Right kidney (tissue), 9 donors: ENCODE results near the gene TSPAN8.

Experiments used
- DNase-seq: peaks from one replicate; pipeline ENCODE4 v3.0.0-alpha.2; 2016
- long read RNA-seq, 8 donors: transcript quantifications; one replicate each; lab custom pipeline, GENCODE V29; 2026

Gene TSPAN8
- long read RNA-seq, donor 1, transcript TSPAN8-201 (9 exons, 1,227 nt) = minor isoform, 16 of 119 reads
- long read RNA-seq, donor 1, transcript TSPAN8-203 (8 exons, 1,168 nt) = major isoform, 24 of 119 reads
- long read RNA-seq, donor 1, partial matches to known transcripts = 79 of 119 reads
- long read RNA-seq, donor 1, other reads (novel, unspliced or antisense) = 0 of 119 reads
- long read RNA-seq, donor 2, transcript TSPAN8-203 (8 exons, 1,168 nt) = minor isoform, 7 of 81 reads
- long read RNA-seq, donor 2, transcript TSPAN8-201 (9 exons, 1,227 nt) = major isoform, 9 of 81 reads
- long read RNA-seq, donor 2, partial matches to known transcripts = 65 of 81 reads
- long read RNA-seq, donor 2, other reads (novel, unspliced or antisense) = 0 of 81 reads
- long read RNA-seq, donor 3, transcript TSPAN8-201 (9 exons, 1,227 nt) = major isoform, 5 of 49 reads
- long read RNA-seq, donor 3, transcript TSPAN8-203 (8 exons, 1,168 nt) = major isoform, 5 of 49 reads
- long read RNA-seq, donor 3, partial matches to known transcripts = 39 of 49 reads
- long read RNA-seq, donor 3, other reads (novel, unspliced or antisense) = 0 of 49 reads
- long read RNA-seq, donor 4, transcript TSPAN8-203 (8 exons, 1,168 nt) = major isoform, 10 of 46 reads
- long read RNA-seq, donor 4, transcript TSPAN8-201 (9 exons, 1,227 nt) = minor isoform, 6 of 46 reads
- long read RNA-seq, donor 4, partial matches to known transcripts = 30 of 46 reads
- long read RNA-seq, donor 4, other reads (novel, unspliced or antisense) = 0 of 46 reads
- long read RNA-seq, donor 5, transcript TSPAN8-201 (9 exons, 1,227 nt) = minor isoform, 6 of 42 reads
- long read RNA-seq, donor 5, transcript TSPAN8-203 (8 exons, 1,168 nt) = major isoform, 14 of 42 reads
- long read RNA-seq, donor 5, partial matches to known transcripts = 22 of 42 reads
- long read RNA-seq, donor 5, other reads (novel, unspliced or antisense) = 0 of 42 reads
- long read RNA-seq, donor 6, transcript TSPAN8-201 (9 exons, 1,227 nt) = minor isoform, 8 of 93 reads
- long read RNA-seq, donor 6, transcript TSPAN8-203 (8 exons, 1,168 nt) = major isoform, 12 of 93 reads
- long read RNA-seq, donor 6, partial matches to known transcripts = 66 of 93 reads
- long read RNA-seq, donor 6, other reads (novel, unspliced or antisense) = 7 of 93 reads
- long read RNA-seq, donor 7, transcript TSPAN8-203 (8 exons, 1,168 nt) = major isoform, 17 of 72 reads
- long read RNA-seq, donor 7, transcript TSPAN8-201 (9 exons, 1,227 nt) = minor isoform, 8 of 72 reads
- long read RNA-seq, donor 7, partial matches to known transcripts = 47 of 72 reads
- long read RNA-seq, donor 7, other reads (novel, unspliced or antisense) = 0 of 72 reads
- long read RNA-seq, donor 8, transcript TSPAN8-203 (8 exons, 1,168 nt) = major isoform, 16 of 73 reads
- long read RNA-seq, donor 8, transcript TSPAN8-201 (9 exons, 1,227 nt) = minor isoform, 7 of 73 reads
- long read RNA-seq, donor 8, partial matches to known transcripts = 49 of 73 reads
- long read RNA-seq, donor 8, other reads (novel, unspliced or antisense) = 0 of 73 reads

DNA sequence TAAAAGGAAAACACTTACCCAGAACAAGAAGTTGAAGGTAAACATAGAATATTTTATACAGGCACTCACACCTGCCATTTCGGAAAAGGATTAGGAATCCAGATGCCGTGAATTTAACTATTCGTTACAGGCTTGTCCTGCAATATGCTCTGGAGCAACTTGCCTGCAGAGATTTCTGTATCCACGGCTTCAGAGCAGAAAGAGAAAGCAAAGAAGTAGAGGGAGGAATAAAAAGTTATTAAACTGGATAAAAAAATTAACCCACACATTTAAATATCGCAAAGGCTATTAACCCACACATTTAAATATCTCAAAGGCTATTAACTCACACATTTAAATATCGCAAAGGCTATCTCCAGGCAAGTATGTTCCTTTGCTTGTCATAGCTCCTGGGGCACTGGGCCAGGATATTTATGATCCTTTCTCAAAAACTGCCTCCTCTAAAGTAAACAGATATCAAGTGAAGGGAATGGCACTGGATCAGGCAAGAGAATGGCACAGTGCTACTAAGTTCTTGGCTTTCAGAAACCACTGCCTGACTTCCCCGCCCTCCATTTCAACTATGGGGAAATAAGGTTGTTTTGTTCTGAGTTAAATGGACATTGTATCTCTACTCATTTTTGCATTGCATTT lies at the start of gene TSPAN8:
TSPAN8 (minus strand) TSS at position 399 of the 633 bp plus-strand sequence; CDS start at position 78, 321 bp downstream.
- DNase-seq = no peak

DNA sequence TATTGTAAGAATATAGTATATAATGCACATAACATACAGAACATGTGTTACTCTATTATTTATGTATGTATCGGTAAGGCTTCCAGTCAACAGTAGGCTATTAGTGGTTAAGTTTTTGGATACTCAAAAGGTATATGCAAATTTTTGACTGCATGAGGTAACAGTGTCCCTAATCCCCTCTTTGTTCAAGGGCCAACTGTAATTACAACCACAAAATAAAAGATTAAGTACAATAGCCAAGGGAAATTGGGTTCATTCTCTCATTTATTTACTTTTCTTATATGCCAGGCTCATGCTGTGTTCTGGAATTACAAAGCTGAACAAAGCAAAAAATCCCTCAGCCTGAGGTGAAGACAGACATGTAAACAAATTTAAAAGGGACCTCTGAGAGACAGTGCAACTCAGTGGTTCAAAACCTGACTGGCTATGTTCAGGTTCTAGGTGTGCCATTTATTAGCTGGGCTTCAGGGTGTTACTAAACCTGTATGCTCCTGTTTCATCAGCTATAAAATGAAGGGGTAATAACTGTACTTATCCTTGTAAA lies 43.4 kb upstream of the TSPAN8 start:
- DNase-seq = no peak

DNA sequence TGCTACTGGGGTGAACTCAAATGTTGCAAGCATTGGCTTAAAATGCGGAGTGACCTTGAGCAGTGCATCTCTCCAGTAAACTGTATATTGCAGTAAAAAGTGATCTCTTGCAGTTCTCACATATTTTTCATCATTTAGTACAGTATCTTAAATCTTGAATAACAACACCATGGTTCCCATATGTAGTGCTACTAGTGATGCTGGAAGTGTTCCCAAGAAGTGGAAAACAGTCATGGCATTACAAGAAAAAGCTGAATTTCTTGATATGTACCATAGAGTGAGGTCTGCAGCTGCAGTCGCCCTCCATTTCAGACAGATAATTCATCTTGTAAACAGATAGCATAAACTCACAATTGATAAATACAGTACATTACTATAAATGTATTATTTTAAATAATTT lies 42.9 kb upstream of the TSPAN8 start:
- no peak for DNase-seq

DNA sequence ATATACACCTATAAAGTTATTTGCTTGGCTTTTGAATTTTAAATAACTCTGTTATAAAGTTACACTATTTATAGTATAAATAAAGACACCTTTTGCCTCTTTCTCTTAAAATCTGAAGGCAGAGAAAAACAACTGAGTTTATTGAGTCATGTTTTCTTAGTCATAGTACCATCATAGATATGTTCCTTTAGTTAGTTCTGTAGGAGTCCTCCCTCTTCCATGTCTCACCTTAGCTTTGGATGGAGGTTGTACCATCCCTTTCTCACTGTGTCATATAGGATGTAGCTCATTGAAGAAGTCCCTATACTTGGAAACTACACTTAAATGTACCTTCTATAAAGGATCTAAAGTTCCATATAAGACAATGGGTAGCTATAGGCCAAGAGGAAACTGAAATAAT lies 39.7 kb upstream of the TSPAN8 start:
- DNase-seq = no peak

DNA sequence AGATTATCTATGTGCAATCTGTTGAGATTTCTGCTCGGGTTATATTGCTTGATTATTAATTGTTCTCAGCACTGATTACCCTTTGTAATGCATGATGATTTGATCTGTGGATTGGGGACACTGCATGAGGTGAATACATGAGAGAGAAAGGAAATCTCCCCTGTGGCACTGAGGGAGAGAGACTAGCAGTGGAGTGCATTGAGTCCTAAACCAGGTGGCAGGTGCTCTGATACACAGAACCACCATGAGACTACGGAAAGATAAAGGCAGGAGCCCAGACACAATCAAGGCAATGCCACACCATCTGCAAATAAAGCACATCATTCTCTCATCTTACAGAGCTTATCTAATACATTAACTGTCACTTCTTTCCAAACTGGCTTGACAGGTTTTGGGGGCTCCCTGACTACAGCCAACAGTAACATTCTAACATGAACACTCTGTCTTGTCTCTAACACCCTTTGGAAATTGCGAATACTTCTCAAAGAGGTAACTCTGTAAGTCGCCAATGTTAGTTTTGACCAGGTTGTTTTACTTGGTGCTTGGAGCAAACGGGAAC lies 37.6 kb upstream of the TSPAN8 start:
- no peak for DNase-seq

DNA sequence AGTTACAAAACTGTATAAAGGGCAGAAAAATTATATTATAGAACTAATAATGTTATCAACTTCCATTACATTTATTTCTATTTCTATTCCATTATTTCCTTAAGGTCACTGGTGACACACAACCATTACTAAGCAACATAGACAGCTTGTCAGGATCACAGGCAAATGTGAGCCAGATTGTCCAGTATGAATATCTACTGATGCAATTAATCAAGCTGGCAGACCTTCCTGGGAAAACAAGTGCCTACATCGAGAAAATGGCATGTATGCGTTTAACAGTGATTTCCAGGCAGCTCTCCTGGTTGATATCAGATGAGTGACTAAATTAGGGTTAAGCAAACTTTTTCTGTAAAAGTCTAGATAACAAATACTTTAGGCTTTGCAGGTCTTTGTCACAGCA lies 36.9 kb upstream of the TSPAN8 start:
- no peak for DNase-seq

DNA sequence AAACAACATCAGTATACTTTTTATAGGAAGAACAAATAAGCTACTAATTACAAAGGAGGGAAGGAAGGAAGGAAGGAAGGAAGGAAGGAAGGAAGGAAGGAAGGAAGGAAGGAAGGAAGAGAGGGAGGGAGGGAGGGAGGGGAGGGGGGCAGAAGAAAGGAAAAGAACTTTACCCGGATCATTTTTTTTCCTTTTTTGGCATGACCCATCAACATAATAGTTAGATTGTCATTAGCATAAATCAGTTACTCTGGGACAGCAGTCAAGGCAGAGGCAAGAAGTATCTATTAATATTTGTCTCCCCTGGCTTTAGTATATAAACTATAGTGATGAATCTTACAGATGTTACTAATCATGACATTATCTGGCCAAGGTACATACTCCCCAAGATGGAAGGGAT lies 35.2 kb upstream of the TSPAN8 start:
- no peak for DNase-seq

DNA sequence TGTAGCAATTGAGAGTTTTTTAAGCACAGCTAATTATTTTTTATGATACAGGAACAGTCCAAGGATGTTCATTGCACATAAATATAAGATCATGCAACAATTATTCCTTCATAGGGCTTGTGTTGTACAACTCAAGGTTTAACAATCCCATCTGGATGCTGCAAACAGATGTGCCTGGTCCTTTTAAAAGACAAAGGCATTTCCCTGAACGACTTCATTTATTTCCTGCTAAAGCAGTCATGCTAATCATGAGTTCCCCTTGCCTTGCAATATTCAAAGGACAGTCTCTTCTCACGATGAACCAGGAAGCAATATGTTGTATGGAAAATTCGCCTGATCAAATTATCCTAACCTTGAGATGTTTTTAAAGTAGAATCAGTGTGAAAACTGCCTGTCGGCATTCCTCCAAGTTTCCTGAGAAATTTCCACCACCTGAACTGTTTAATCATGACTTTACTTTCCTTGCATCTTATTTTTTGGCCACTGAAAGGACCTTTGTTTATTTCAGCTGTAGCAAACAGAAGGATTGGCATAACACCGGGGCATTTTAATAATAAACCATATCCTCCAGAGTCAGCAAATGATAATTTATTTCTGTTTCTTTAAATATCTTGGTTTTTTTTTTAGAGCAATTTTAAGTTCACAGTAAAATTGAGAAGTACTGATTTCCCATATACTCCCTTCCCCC lies 33.9 kb upstream of the TSPAN8 start:
- DNase-seq = no peak

DNA sequence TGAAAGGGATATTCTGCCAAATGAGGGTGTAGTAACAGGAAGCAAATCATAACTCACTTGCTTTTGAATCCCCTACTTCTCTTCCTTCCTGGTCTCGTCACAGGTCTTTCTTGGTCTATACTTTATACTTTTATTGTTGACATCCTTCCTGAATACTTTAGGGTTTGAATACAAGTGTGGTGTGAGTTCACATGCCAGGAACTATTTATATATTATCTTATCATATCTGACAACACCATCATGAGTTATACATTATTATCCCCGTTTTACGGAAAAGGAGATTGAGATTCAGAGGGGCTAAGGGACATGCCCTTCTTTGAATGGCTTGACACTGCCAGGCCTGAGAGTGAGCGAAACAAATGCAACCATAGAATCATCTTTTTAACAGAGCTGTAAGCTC lies 33.0 kb upstream of the TSPAN8 start:
- DNase-seq = no peak

DNA sequence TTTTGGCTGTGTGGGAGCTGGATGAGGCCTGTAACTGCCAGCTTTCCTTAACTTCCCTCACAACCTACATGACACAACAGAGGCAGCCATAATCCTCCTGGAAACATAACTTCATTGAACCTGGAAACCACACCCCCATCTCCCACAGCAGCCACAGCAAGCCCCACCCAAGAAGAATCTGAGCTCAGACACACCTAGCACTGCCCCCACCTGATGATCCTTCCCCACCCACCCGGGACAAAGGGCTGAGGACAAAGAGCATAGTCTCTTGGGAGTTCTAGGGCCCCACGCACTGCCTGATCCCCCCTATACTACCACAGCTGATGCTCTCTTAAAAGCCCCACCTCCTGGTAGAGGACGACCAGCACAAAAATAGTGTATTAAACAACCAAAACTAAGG lies 29.6 kb upstream of the TSPAN8 start:
- no peak for DNase-seq

DNA sequence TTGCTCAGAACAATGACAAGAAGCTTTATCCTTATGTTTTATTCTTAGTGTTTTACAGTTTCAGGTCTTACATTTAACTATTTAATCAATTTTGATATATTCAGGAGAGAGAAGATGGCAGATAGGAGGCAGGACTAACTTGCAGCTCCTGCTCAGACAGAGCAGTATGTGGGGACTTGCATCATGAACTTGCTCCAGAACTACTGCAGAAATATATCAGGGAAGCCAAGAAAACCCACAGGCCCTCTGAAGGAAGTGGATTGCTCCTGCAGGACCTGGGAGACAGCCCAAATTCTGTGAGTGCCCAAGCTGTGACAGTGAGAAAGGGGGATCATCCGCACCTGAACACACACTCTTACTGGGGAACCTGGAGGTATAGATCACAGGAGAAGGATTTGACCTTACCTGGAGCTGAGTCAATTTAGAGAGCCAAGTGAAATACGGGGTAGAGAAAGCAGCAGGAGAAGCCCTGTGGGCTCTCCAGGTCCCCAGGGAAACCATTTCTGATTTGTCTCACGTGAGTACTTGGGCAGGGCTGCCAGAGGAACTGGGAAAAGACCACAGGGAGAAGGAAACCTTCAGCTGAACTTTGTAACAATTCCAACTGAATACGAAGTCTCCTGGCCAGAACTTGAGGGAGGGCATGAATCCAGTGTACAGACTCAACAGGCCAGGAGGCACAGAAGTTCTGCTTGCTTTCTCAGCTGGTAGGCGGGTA lies 28.9 kb upstream of the TSPAN8 start:
- no peak for DNase-seq

DNA sequence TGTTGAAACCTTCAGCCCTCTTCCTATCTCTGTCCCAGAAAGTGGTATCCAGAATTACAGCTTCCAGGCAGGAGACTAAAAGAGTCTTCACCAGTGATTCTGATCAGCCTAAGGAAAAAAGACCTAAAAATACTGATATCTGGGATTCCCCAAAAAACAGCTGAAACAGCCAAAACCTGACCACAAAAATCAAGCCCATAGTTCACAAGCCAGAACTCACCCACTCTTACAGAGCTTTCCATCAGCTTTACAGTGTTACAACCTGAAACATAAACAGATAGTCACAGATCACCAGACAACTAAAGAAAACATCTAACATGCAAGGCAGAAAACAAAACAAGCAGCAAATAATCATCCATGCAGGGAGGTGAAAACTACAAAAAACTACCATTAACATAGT lies 26.0 kb upstream of the TSPAN8 start:
- DNase-seq = no peak

DNA sequence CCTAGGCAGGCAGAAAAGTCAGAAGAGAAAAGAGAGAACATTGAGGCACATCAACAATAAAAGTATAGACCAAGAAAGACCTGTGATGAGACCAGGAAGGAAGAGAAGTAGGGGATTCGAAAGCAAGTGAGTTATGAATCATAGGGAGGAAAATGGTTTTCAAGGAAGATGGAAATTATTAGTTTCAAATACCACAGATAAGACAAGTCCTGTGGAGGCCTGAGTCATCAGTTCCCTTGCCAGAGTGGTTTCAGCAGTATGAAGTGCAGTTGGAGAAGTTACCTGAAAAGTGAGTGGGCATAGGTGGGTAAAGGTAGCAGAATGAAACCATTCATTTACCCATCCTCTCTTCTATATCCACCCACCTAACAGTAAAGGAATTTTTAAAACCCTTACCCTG lies 25.2 kb upstream of the TSPAN8 start:
- DNase-seq = no peak

DNA sequence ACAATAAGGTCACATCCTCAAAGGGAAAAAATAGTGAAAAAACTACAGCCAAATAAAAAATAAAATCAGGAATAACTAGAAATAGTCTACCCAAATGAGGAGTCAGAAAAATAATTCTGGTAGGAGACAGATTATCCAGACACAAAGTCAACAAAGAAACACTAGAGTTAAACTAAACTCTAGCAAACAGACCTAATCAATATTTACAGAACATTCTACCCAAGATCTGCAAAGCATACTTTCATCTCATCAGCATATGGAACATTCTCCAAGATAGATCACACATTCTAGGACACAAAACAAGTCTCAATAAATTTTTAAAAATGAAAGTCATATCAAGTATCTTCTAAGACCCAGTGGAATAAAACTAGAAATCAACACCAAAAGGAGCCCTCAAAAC lies 20.4 kb upstream of the TSPAN8 start:
- no peak for DNase-seq

DNA sequence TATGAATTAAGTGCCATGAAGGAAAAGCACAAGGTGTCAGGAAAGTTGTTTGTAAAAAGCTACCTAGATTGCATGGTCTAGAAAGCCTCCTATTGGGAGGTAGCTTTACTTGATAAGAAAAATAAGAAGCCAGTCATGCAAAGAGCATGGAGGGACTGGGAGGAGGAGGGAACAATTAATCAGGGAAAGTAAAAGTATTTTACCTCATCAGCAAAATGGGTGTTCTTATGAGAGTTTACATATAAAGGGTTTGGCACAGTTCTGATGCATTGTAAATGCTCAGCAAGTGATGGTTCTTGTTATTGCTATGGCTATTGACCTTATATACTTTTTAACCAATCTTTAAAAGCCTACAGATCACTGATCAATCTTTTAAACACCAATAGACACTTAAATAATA lies 17.0 kb upstream of the TSPAN8 start:
- no peak for DNase-seq

DNA sequence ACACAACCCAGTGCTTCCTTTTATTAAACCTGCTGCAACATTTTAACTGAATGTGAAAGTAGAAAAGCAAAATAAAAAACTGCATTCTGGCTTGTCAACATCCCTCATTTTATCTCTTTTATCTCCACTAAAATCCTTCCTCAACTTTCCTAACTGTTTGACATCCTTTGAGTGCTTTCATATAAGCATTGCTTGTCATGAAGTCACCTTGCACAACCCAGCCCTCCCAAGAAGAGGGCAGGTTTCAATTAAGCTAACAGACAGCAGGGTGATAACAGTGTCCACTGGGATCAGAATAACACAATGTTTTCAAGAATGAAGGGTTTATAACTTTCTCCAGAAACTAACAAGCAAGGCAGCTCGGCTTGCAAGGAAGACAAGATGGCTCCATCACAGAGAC lies 16.3 kb upstream of the TSPAN8 start:
- DNase-seq = no peak

DNA sequence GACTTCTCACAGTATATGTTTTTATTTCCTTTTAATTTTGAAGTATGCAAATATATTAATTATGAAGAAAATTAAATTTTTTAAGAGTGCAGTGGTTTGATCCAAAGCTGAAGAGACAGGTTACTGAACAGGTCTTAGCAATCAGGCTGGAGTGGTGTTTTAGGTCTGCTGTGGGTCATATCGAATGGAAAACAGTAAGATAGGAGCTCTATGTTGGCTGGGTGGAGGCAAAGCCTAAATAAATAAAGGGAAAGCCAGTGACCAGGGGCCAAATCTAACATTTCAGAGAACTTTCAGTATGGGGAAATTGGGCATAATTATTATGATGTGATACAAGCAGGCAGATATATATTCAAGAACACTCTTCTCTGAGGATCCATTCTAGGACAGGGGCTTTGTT lies 12.7 kb upstream of the TSPAN8 start:
- no peak for DNase-seq

DNA sequence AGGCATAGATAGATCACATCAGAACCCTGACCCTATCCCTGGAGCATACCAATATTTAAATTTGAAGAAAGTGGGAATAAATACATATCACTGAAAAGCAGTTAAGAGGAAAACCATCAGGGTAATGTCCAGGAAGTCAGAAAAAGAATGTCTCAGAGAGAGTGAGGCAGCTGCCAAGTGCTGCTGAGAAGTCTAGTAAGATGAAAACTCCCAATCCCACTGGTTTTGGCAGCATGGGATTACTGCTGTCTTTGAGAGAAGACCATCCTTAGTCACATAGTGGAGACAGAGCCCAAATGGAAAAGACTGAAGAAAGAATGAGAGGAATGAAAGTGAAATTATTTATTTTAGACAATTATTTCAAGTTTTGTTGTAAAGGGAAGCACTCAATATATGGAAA lies 11.5 kb upstream of the TSPAN8 start:
- DNase-seq = no peak

DNA sequence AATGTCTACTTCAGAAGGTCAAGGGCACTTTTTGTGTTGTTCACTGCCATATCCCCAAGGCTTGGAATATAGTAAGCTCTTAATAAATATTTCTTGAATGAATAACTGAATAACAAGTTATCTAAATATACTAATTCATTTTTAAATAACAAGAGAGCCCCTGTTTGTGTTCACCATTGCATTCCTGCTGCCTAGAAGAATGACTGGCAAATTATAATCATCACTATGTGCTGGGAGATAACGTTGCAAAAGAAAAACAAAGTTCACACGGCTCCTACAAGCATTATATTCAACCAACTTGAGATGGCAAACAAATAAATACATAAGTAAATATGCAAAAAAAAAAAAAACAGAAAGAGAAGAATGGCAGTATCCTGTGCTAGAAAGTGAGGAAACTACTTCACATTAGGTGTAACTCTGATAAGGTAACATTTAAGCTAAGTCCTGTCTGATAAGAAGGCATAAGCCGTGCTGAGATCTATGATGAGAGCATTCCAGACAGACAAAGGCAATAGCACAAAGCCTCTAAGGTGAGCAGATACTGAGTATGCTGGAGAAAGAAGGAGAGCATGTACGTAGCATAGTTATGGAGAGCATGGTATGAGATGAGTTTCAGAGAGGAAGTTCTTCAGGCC lies 9.2 kb upstream of the TSPAN8 start:
- no peak for DNase-seq
